ENCODE results near the gene CLDN15.

Gene CLDN15

GRCh38 chr7:101197991-101198390 is 39.6 kb downstream of the CLDN15 start:
- no peak for DNase-seq

GRCh38 chr7:101195884-101196283 is 41.7 kb downstream of the CLDN15 start:
- DNase-seq = no peak

GRCh38 chr7:101189109-101189508 is 48.5 kb downstream of the CLDN15 start:
- no peak for DNase-seq

- DNase-seq = no peak
Observed at GRCh38 chr7:101186844-101187428, 50.7 kb downstream of the CLDN15 start.

- DNase-seq = no peak
Observed at GRCh38 chr7:101186194-101186593, 51.4 kb downstream of the CLDN15 start.

GRCh38 chr7:101185258-101185839 is 52.3 kb downstream of the CLDN15 start:
- no peak for DNase-seq
